ENCODE measurements around the gene SMARCA2.

SMARCA2 gene

DNA sequence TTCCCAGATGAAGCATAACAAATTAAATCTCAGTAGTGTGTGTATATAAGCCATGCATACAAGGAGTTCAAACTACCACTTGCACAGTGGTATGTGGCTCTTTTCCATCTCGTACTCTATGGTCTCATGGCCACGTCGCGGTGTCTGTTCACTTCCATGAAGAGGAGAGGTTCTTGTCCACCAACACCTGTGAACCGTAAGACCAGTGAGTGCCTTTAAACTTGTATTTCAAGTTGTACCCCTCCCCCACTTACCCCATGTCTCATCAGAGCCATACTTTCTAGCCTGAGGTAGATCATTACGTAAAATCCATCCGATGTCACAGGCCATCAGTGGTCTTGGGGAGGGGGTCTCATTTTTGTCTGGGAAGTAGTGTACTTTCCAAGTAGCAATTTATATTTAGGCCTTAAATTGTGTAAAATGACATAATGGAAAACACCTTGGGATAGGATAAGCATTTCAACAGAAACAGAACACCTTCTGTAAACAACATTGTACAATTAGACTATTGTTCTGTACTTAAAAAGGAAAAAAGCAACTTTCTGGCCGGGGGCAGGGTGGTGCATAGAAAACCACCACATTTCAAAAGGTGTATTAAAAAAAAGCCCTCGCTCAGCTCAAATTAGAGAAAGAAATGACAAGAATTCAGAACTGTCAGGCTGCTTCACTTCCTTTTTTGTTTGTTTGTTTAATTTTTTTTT, 163.0 kb downstream of the SMARCA2 start:
- no peak for DNase-seq

DNA sequence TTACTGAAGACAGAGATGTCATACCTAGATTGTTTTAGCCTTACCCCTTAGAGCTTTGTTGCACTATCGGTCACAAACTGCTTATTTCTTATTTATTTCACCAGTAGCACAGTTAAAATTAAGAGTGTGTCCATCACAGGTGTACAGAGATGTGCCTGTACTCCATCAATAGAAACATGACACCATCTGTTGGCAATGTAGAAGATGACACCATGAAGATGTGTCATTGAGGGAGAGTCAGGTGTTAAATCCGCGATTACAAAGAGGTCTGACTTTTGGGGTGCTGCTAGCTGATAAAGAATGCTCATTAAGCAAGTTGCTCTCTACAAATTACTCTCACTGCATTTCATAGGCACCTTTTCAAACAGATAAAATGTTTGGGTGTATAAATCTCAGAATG, 164.4 kb downstream of the SMARCA2 start:
- no peak for DNase-seq

- no peak for DNase-seq
These were observed 165.0 kb downstream of the SMARCA2 start for GRCh38 chr9:2180154-2180553.

GRCh38 chr9:2180704-2181103, 165.6 kb downstream of the SMARCA2 start:
- no peak for DNase-seq

DNA sequence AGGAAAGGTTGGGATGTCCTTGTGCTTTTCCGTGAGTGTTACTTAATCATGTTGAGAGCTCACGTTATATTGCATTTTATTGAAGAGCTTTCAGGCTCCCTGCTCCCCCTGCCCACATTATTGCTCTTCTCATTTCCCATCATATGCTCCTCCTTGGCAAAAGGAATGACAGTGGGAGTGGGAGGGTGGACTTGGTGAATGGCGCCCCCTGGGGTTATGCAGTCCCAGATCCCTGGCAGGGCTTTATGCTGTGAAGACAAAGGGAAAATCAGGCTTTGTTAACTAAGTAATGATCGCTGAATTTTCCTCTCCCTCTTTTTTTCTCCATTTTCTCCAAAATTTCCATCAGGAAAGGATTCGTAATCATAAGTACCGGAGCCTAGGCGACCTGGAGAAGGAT, 166.6 kb downstream of the SMARCA2 start:
- peak in 1 of 2 donors; percentile 4 for DNase-seq

DNA sequence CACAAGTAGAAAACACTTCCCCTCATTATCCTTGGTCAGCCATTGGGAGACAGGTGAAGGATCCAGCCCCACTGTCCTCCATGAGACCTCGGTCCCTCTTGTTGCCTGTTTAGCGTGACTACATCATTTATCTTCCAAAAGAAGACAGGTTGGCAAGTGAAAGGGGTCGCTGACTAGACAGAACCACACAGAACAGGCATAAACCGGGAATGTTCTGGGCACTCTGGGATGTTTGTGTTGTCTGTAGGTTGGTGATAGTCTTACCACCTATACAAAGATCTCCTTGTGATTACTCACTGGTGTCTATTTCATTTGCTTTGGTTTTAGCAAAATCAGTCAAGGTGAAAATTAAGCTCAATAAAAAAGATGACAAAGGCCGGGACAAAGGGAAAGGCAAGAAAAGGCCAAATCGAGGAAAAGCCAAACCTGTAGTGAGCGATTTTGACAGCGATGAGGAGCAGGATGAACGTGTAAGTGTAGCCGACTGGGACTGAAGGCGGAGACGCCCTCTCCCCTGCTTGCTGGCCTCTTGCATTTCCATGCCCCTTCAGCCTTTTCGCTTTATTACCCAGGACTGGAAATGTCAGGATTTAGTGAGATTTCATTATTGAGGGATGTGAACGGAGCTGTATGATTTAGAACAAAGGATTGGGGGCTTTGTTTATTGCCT, 175.9 kb downstream of the SMARCA2 start:
- no peak for DNase-seq

DNA sequence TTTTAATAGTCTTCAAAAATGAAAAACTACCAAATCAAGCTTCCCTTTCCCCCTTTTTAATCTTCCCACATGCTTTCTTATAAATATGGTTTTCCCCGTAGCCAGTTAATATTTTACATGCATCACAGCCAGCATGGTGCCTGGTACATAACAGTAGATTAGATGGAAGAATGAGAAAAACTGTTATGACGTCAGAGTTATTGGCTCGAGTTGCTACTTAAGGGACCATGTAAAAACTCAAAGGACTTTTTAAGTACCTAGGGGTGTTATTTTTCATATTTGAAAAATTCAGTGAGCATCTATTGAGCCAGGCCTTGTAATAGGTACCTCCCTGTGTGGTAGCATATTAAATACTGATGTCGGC, 176.4 kb downstream of the SMARCA2 start:
- DNase-seq, result no peak

DNA sequence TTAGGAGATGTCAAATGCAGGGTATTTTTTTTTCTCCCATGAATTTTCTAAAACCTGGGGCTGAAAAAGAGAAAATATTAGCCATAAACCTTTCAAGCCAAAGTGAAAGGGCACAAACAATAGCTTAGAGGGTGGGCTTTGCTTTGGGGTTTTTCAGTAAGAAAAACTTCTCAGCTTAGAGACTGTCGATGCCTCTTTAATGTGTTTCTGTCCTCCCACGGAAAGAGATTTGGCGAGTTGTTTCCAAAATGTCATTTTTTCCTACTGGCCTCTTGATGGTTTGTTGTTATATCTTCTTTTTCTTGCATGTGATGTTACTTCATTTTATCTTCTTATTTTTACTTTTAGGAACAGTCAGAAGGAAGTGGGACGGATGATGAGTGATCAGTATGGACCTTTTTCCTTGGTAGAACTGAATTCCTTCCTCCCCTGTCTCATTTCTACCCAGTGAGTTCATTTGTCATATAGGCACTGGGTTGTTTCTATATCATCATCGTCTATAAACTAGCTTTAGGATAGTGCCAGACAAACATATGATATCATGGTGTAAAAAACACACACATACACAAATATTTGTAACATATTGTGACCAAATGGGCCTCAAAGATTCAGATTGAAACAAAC, 177.3 kb downstream of the SMARCA2 start:
- no peak for DNase-seq

- no peak for DNase-seq
These were observed 178.4 kb downstream of the SMARCA2 start for GRCh38 chr9:2193552-2193951.

DNA sequence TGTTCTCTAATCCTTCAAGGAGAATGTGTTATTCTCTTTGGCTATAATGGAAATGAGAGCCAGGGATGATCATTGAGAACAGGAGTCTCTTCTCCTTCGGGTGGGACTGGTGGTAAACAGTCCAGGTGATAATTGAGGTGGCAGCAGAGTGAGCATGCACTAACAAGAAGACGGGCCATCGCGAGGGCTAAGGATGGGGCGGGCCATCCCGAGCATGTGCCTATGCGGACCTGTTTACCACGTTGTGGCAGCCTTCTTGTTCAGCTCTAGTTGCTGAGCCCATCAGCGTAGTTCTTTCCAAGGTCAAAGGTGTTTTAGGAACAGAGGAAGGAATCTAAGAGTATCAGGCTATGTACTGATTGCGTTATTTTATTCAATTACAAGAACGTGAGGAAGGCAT, 180.1 kb downstream of the SMARCA2 start:
- DNase-seq, result no peak

GRCh38 chr9:2196757-2197156, 181.6 kb downstream of the SMARCA2 start:
- DNase-seq, result no peak

DNA sequence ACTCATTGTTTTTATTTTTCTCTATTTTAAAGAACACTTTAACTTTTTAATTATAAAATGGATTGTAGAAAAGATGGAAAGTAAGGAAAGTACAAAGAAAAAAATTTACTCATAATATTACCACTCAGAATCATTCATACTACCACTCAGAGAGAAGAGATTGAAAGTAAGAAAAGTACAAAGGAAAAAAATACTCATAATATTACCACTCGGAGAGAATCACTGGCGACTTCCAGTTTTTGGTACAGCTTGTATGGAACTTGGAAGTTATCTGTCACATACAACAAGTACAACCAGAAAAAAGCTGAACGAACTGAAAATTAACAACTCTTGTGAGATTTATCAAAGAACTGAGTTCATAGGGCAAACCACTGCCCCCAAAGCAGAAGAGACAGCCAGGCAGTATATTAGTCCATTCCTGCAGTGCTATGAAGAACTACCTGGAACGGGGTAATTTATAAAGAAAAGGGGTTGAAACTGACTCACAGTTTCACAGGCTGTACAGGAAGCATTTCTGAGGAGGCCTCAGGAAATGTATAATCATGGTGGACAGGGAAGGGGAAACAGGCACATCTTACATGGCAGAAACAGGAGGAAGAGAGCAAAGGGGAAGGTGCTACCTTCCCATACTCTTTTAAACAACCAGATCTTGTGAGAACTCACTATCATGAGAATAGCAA, 183.9 kb downstream of the SMARCA2 start:
- DNase-seq, result no peak

DNA sequence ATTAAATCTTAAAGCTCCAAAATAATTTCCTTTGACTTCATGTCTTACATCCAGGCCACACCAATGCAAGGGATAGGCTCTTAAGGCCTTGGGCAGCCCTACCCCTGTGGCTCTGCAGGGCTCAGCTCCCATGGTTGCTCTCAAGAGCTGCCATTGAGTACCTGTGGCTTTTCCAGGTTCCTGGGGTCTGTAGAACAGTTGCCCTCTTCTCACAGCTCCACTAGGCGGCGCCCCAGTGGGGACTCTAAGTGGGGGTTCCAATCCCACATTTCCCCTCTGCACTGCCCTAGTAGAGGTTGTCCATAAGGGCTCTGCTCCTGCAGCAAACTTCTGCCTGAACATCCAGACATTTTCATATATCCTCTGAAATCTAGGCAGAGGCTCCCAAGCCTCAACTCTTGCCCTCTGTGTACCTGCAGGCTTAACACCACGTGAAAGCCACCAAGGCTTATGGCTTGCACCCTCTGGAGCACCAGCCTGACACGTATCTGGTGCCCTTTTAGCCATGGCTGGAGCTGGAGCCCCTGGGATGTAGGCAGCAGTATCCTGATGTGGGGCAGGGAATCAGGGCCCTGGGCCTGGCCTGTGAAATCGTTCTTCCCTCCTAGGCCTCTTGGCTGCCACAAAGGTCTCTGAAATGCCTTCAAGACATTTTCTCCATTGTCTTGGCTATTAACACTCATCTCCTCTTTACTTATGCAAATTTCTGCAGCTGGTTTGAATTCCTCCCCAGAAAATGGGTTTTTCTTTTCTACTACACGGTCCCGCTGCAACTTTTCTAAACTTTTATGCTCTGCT, 185.1 kb downstream of the SMARCA2 start:
- DNase-seq, result no peak

GRCh38 chr9:2208465-2208864, 193.3 kb downstream of the SMARCA2 start:
- no peak for DNase-seq

DNA sequence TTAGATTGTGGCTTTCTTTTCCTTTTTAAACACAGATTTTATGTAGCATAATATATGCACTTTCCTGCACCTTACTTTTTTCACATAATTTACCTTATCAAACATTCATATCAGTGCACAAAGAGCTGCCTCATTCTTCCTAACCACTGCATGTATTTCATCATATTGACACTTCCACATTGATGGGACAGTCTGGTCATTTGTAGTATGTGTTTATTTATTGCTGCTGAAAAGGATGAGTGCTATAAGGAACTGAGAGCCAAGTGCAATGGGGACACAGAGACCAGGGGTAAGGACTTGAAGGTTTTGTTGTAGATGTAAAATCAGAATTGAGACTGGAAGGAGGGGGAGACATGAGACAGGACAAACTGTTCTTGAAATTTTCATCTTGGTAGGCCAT, 193.8 kb downstream of the SMARCA2 start:
- DNase-seq, result no peak

- DNase-seq, result no peak
These were observed 194.3 kb downstream of the SMARCA2 start for GRCh38 chr9:2209400-2209799.

DNA sequence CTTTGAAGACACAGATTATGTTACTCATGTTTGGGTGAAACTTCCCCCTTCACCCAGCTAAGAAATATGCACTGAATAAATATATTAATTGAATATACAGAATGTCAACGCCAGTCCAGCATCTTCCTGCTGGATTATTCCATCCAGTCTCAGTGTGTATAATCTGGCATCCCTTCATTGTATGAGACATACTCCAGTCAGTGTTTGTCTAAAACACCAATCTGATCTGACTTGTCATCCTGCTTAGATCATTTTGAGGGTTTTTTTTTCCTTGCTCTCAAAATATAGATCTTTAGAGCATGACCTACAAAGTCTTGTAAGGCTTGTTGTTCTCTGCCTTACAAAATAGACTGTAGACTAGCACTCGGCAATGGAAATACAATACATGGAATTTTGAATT, 195.1 kb downstream of the SMARCA2 start:
- no peak for DNase-seq

DNA sequence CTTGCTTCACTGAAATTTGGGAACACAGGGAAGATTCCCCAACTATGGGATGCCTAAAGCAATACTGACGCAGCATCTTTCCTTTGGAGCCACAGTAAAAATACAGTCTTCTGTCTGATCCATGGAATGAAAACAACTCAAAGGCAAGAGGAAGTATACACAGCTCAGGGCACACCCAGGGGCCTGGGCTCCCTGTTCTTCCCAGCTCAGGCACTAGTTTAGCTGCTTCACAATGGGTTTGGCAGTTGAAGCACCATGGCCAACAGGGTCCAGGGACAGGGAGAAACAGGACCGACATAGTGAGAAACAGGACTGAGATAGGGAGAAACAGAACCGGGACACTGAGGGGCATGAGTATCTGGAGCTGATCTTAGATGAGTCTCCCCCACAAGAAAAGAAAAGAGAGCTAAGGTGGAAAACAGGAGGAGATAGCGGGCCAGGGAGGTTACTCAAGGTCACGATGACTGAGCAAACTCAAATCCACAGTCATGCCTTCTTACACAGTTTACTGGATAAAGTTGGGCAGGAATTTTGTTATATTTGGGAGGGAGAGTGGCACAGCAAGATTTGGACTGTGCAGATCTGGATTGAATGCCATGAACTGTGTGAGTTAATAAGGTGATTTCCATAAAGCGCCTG, 198.8 kb downstream of the SMARCA2 start:
- DNase-seq, result no peak

DNA sequence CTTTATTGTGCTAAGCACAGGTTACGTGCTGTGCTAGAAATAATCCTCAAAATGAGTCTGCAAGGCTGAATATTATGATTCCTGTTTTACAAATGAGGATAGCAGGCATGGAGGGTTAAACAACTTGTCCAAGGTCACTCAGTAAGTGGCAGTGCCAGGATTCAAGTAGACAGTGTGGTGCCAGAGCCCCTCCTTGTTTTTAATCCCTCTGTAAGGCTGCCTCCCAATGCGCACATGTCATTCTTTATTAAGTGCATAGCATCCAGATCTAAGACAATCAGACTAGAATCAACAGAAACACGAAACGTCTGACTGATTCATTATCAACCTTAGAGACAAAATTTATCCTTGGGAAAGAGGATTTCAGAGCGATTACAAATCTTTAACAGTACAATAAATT, 199.6 kb downstream of the SMARCA2 start:
- no peak for DNase-seq

GRCh38 chr9:2215921-2216441, 200.8 kb downstream of the SMARCA2 start:
- no peak for DNase-seq

DNA sequence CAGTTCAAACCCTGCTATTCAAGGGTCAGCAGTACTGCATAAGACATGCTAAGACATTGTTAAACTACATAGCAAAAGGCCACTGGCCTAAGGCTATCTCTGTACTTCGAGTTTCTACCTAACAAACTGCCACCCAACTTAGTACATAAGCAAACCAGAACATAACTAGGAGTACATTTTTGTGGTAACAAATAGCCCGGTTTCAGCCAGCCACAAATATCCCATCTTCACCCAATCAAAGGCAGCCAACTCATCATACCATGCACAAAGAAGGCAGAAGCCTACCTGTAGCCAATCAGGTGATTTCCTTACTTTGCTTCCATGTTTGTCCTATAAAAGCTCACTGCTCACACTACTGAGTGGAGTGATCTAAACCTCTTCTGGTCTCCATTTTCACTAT, 201.4 kb downstream of the SMARCA2 start:
- no peak for DNase-seq

DNA sequence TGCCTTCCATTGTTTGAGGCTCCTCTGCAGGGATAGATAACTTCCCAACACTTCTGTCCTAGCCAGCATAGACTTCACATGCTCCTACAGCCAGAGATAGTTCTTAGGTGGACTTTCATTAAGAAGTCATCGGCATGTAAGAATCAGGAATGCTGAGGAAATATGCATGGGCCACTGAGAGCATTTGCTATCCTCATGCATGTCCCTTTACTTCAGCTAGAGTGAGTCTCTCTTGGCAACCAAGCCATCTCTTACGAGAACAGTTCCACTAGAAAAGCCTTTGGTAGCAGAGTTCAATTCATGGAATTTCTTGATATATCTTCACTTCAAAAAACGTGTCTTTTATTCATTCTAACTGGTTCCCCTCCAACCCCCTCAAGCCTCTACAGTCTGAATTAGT, 202.4 kb downstream of the SMARCA2 start:
- DNase-seq, result no peak

All from hippocampal formation (tissue), 2 donors.